Subcutaneous adipose tissue (tissue), 4 donors: ENCODE data around the gene CD82. TPM values are rescaled to one million over a fixed set of nuclear protein-coding genes. Genes with fewer than 3 reads are reported as not detected.

Source experiments
- total RNA-seq, 4 donors: library from RNA; depleted of rRNA; stranded (reverse); fragments of >200 nt; gene quantifications; one replicate each; pipeline ENCODE4 v1.1.0, GENCODE V29; 2016
- TF ChIP-seq, protein P1 (sequence below): fragments of 450-650 bp; IDR thresholded peaks from one replicate; pipeline ENCODE4 v1.5.1; 2016; ENCODE audit warnings: low read depth, mild to moderate bottlenecking, control low read depth, antibody characterized with exemption, moderate library complexity

CD82 gene
- total RNA-seq, 4 donors from 2014 or later: 9.0 to 19.4 (median 14.3) TPM

GRCh38 chr11:44535191-44535980 lies 30.1 kb upstream of the CD82 start:
- TF ChIP-seq, protein P1, sequence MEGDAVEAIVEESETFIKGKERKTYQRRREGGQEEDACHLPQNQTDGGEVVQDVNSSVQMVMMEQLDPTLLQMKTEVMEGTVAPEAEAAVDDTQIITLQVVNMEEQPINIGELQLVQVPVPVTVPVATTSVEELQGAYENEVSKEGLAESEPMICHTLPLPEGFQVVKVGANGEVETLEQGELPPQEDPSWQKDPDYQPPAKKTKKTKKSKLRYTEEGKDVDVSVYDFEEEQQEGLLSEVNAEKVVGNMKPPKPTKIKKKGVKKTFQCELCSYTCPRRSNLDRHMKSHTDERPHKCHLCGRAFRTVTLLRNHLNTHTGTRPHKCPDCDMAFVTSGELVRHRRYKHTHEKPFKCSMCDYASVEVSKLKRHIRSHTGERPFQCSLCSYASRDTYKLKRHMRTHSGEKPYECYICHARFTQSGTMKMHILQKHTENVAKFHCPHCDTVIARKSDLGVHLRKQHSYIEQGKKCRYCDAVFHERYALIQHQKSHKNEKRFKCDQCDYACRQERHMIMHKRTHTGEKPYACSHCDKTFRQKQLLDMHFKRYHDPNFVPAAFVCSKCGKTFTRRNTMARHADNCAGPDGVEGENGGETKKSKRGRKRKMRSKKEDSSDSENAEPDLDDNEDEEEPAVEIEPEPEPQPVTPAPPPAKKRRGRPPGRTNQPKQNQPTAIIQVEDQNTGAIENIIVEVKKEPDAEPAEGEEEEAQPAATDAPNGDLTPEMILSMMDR: no peak

DNA sequence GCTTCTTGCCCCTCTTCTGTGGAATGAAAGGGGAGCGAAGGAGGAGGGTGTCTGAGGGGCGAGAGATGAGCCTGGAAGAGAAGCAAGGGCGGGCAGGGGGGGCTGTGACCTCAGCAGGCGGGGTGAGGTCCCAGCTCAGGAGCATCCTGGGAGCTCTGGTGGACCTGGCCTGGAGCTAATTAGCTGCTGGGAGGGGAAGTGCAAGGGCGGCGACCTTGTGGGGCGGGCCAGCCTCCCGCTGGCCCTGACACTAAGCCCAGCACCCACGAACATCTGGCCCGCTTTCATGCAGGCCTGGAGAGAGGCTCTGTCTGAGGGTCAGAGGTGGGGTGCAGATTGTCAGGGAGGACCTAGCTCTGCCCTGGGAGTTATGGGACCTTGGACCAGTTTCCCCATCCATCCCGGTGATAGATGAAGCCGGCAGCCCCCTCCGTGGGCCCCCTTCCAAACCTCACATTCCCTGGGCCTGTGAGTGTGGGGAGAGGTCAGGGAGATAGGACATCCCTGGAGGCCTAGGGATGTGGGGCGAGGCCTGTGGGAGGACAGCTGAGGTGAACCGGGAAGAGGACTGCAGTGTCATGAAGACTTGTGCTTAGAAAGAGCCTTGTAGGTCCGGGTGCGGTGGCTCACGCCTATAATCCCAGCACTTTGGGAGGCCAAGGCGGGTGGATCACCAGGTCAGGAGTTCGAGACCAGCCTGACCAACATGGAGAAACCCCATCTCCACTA lies 28.5 kb upstream of the CD82 start:
- TF ChIP-seq, protein P1: no peak

- TF ChIP-seq, protein P1: no peak
These were observed 27.8 kb upstream of the CD82 start for GRCh38 chr11:44537679-44538078.

DNA sequence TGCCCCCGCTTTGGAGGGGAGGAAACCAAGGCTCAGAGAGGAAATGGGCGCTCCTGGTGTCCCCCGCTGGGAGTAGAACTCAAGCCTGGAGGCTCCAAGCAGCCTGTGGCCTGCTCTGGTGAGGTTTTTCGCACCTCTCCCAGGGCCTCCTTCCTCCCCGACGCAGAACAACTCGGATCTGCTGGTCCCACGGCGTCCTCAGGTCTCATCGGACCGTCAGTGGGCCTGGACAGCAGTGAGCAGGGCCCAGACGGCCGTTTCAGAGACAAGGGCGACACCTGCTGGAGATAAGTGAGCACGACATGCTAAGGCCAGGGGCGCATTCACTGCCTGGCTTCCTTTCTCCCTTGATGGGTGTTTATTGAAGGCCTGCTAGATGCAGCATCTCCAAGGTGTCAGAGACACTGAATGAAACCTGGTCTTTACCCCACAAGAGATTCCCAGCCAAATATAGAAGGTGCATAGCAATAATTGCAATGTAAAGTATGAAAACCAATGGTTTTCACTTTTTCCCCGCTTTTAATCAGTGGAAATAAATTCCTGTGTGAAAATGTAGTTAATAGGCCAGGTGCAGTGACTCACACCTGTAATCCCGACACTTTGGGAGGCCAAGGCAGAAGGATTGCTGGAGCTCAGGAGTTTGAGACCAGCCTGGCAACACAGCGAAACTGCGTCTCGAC lies 26.9 kb upstream of the CD82 start:
- TF ChIP-seq, protein P1: no peak

- TF ChIP-seq, protein P1: no peak
These were observed 25.5 kb upstream of the CD82 start for GRCh38 chr11:44539971-44540370.

- TF ChIP-seq, protein P1: no peak
These were observed 24.8 kb upstream of the CD82 start for GRCh38 chr11:44540667-44541066.

GRCh38 chr11:44542372-44542771 lies 23.1 kb upstream of the CD82 start:
- TF ChIP-seq, protein P1: no peak
